Measurements from ENCODE around the gene OR6C1. TPM values are rescaled to one million over a fixed set of nuclear protein-coding genes. Genes with fewer than 3 reads are reported as not detected.
"Not testable (repeated sequence)": the region's sequence is repeated elsewhere in the genome, so short reads cannot be mapped to it uniquely, and the experiment has no call there.

The OR6C1 gene
- not detected in 2 replicates for total RNA-seq

GRCh38 chr12:55314043-55314442 is at the start of gene OR6C1:
Gene OR6C1 (plus strand): TSS chr12:55314343. CDS start chr12:55320600, 6,257 bp downstream.
- intact Hi-C loops (cut with micrococcal nuclease): no loop called here

GRCh38 chr12:55280991-55281390 is 33.2 kb upstream of the OR6C1 start:
- intact Hi-C loops (cut with micrococcal nuclease): no loop called here

GRCh38 chr12:55289999-55290398 is 24.1 kb upstream of the OR6C1 start:
- intact Hi-C loops (cut with micrococcal nuclease): no loop called here

- intact Hi-C loops (cut with micrococcal nuclease): no loop called here
Measured at GRCh38 chr12:55296469-55296868, 17.7 kb upstream of the OR6C1 start, which contains the start of gene OR6C6. Gene OR6C6 (minus strand): TSS chr12:55296569. CDS start chr12:55295232, 1,337 bp downstream.

- intact Hi-C loops (cut with micrococcal nuclease): no loop called here
Measured at GRCh38 chr12:55320201-55320600, 6.1 kb downstream of the OR6C1 start.

GRCh38 chr12:55325801-55326200 is 11.7 kb downstream of the OR6C1 start:
- intact Hi-C loops (cut with micrococcal nuclease): not testable (repeated sequence)

- intact Hi-C loops (cut with micrococcal nuclease): no loop called here
Measured at GRCh38 chr12:55330446-55330845, 16.3 kb downstream of the OR6C1 start, which contains the start of gene OR6C3. Gene OR6C3 (plus strand): TSS chr12:55330746. CDS start chr12:55331701, 955 bp downstream.

GRCh38 chr12:55336002-55336401 is 21.9 kb downstream of the OR6C1 start:
- intact Hi-C loops (cut with micrococcal nuclease): no loop called here

- intact Hi-C loops (cut with micrococcal nuclease): not testable (repeated sequence)
Measured at GRCh38 chr12:55355338-55355737, 41.2 kb downstream of the OR6C1 start.

- intact Hi-C loops (cut with micrococcal nuclease): no loop called here
Measured at GRCh38 chr12:55362675-55363074, 48.5 kb downstream of the OR6C1 start, which contains the start of gene OR6C75. Gene OR6C75 (plus strand): TSS chr12:55362975. CDS start chr12:55365111, 2,136 bp downstream.

GRCh38 chr12:55365086-55365485 is 50.9 kb downstream of the OR6C1 start:
- intact Hi-C loops (cut with micrococcal nuclease): no loop called here

Other genes starting within 250 kb of the OR6C1 start
- not detected in 2 replicates for gene OR9K2, start 187.9 kb upstream of the OR6C1 start, total RNA-seq
- not detected in 2 replicates for gene OR10A7, start 93.3 kb upstream of the OR6C1 start, total RNA-seq
- not detected in 2 replicates for gene OR6C74, start 69.7 kb upstream of the OR6C1 start, total RNA-seq
- not detected in 2 replicates for gene OR6C6, start 17.8 kb upstream of the OR6C1 start, total RNA-seq
- gene OR6C3, start 16.4 kb downstream of the OR6C1 start, total RNA-seq: not detected in 2 replicates
- gene OR6C75, start 48.6 kb downstream of the OR6C1 start, total RNA-seq: not detected in 2 replicates
- not detected in 2 replicates for gene OR6C65, start 86.2 kb downstream of the OR6C1 start, total RNA-seq
- not detected in 2 replicates for gene OR6C76, start 111.9 kb downstream of the OR6C1 start, total RNA-seq
- not detected in 2 replicates for gene OR6C2, start 129.7 kb downstream of the OR6C1 start, total RNA-seq
- gene OR6C70, start 155.8 kb downstream of the OR6C1 start, total RNA-seq: not detected in 2 replicates
- not detected in 2 replicates for gene OR6C68, start 178.0 kb downstream of the OR6C1 start, total RNA-seq
- gene OR6C4, start 235.3 kb downstream of the OR6C1 start, total RNA-seq: not detected in 2 replicates

Data from T-helper 1 cell treated with Interleukin-12 subunit alpha and Interleukin-12 subunit beta and Interleukin-4 antibody, amounts not matched to agents 30 ng/mL and 1 ng/mL, for 36 hours (primary cell).